CD1c-positive myeloid dendritic cell (primary cell): Measurements from ENCODE around the gene SKA2.
"Not testable (repeated sequence)": the region's sequence is repeated elsewhere in the genome, so short reads cannot be mapped to it uniquely, and the experiment has no call there.

ENCODE experiments used
- DNase-seq: peaks from one replicate; pipeline ENCODE4 v3.0.0-alpha.2; 2016; ENCODE audit errors: extremely low spot score

Gene SKA2

DNA sequence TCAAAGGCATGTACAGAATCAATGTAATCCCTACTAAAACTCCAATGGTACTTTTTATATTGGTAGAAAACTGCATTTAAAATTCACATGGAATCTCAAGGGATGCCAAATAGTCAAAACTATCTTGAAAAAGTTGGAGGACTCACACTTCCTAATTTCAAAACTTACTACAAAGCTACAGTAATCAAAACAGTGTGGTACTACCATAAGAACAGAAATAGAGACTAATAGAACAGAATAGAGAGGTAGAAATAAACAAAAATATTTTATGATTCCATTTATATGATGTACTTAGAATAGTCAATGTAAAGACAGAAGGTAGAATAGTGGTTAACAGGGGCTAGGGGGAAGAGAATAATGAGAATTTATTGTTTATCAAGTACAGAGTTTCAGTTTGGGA lies 57.1 kb downstream of the SKA2 start:
- DNase-seq, result no peak

DNA sequence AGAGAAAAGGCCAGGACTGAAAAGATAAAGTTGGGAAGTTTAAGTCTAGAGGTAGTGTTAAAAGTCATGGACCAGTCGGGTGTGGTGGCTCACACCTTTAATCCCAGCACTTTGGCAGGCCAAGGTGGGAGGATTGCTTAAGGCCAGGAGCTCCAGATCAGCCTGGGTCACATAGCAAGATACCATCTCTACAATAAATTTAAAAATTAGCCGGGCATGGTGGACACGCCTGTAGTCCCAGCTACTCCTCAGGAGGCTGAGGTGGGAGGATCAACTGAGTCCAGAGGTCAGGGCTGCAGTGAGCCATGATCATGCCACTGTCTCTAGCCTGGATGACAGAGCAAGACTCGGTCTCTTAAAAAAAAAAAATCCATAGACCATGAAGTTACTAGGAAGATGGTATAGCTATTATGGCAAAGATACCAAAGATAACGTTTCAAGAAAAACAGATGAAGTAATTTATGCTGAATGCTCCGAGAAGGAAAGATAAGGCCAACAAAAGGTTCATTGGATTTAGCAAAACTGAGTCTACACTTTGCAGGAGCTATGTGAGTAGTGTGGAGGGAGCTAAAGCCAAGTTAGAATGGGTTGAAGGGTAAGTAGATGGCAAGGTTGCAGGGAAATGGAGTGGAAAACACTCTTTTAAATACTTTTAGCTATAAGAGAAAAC lies 60.0 kb downstream of the SKA2 start:
- DNase-seq, result no peak

DNA sequence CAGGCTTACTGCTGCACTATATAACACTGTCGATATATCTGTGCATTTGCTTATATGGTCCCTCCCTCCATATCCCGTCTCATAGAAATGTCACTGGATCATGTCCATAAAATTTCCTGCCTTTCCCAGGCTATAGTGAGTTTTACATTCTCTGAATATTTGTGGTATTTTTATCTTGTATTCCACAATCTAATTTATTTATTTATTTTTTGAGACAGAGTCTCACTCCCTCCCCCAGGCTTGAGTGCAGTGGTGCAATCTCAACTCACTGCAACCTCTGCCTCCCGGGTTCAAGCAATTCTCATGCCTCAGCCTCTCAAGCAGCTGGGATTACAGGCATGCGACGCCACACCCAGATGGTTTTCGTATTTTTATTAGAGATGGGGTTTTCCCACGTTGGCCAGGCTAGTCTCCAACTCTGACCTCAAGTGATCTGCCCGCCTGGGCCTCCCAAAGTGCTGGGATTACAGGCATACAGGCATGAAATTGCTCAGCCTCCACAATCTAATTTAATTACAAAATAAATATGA lies 61.2 kb downstream of the SKA2 start:
- no peak for DNase-seq

DNA sequence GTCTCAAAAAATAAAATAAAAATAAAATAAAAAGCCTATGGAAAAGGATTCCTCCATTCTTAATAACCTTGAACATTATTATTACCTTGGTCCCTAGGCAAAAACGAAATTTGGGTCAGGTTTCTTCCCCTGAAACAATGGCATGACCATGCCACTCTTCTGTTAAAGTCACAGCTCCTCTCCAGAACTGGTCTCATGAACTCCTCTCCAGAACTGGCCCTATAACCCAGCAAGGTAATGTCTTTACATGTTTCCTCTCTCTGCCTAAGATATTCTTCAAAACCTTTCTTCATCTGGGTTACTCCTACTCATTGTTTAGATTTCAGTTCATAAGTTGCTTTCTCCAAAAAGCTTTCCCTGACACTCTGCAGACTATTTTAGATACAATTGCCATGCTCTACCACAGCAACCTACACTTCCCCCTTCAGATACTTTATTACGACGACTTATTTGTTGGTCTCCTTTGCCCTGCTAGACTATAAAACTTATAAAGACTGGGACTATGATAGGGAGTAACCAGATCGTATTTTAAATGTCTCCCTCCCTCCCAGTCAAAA lies 61.8 kb downstream of the SKA2 start:
- DNase-seq, result no peak

DNA sequence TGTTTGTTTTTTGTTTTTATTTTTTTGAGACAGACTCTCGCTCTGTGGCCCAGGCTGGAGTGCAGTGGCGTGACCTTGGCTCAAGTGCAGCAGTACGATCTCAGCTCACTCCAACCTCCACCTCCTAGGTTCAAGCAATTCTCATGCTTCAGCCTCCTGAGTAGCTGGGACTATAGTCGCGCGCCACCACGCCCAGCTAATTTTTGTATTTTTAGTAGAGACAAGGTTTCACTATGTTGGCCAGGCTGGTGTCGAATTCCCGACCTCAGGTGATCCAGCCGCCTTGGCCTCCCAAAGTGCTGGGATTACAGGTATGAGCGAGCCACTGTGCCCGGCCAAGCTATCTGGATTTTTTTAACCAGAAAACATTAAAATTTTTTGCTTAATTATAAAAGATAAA lies 64.4 kb downstream of the SKA2 start:
- DNase-seq, result not testable (repeated sequence)

DNA sequence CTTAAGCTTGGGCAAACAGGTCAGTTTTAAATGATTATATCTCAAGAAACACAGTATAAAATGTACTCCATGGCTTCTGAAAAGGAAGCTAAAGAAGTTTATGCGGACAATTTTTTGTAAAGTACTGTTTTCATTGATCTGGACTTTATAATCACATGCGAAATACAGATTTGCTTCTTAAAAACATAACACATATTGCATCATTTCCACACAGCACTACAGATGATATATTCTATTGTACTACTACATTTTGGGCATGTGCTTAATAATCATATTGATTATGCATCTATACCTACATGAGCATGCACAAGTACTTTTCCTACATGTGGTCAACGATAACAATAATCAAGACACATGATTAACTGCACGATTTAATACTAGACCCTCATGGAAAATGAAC lies 70.8 kb downstream of the SKA2 start:
- no peak for DNase-seq

DNA sequence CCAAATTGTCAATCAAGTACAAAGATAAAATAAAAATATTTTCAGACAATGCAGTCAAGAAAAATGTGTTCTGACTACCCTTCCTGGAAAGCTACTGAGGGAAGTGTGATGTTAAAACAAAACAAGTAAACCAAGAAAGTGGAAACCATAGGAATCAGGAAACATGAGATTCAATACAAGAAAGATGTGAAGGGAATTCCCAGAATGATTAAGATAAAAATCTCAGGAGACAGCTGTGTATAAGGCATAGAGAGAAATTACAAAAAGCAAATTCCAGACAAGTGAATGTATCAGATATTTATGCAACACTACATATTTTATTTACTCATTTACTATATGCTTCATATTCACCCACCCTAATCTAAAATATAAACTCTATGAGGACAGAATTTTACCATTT lies 80.5 kb downstream of the SKA2 start:
- no peak for DNase-seq

DNA sequence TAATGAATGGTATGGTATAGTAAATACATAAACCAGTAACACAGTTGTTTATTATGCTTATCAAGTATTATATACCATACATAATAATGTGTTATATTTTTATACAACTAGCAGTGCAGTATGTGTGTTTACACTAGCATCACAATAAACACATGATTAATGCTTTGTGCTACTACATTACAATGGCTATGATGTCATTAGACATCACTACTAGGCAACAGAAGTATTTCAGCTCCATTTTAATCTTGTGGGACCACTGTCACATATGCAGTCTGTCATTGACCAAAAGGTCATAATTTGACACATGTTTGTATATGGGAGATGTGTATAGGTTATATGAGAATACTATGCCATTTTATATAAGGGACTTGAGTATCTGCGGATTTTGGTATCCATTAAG lies 81.0 kb downstream of the SKA2 start:
- no peak for DNase-seq

DNA sequence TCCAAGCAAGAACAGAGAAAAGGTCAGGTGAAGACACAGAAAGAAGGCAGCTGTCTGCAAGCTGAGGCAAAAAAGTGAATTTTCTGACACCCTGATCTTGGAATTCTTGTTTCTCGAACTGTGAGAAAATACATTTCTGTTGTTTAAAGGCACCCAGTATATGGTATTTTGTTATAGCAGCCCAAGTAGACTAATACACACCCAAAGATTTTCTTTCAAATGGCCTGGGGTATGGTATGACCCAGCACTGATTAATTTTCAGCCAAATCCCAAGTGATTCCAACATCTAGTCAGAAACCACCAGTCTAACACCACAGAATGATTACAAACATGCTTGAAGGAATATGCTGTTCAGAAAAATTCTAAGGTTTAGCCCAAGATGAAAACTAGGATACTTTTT lies 85.1 kb downstream of the SKA2 start:
- DNase-seq, result no peak

DNA sequence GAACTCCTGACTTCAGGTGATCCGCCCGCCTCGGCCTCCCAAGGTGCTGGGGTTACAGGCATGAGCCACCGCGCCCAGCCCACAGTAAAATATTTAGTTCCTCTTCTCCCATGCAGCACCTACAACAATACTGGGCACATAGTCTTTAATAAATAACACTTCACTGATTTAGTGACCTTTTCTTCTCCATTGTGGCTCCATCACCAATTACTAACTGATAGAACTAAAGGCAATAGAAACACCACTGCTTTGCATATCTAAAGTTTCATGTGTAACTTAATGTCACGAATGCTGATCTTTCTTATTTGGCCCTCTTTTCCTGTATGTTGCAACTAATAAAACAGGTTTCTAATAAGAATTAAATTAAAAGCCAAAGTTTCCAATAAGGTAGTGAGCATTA lies 87.2 kb downstream of the SKA2 start:
- no peak for DNase-seq

DNA sequence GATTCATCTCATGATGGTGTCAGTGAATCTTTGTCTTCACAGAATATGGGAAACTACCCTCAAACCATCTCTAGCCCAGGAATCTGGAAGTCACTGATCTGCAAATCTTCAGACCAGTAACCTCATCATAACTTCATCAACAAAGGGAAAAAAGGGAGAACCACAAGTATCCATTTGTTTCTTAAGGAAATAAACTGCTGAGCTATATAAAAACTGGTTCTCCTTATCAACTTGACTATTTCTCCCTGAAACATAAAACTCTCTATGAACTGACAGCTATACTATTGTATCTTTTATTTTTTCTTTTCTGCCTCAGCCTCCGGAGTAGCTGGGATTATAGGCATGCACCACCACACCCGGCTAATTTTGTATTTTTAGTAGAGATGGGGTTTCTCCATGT lies 87.6 kb downstream of the SKA2 start:
- no peak for DNase-seq

DNA sequence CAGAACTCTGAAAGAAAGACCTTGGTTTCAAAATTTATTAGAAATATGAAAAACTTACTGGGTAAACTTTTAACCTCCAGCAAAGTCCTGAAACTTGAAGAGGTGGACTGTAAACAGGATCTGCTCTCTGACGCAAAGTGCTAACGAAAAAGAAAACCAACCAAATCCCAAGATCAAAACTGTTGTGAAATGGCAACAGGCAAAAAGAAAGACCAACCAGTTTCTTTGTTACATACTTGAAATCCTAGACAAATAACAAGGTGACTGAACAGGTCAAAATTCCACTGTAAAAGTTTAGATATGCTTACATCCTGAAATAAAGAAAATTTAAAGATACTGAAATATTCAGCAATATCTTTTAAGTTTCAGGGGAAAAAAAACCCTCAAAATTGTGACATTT lies 92.5 kb downstream of the SKA2 start:
- DNase-seq, result no peak
